ENCODE measurements around the gene NTN1. TPM values are rescaled to one million over a fixed set of nuclear protein-coding genes. Genes with fewer than 3 reads are reported as not detected.

NTN1 gene
- total and polyA plus RNA-seq, 12 donors: 0.12 to 0.84 (median 0.28) TPM

- no peak for DNase-seq
- Histone ChIP-seq H3K36me3 (replicated peaks in 1 of 2) (no peaks in the 10 kb centered on the region), H3K4me1 (replicated peaks in 1 of 2) (no peaks in the 10 kb centered on the region), H3K27ac (no peak overlapping the region), H3K4me3 (no peak overlapping the region), H3K27me3 (no peaks in the 10 kb centered on the region), H3K9me3 (replicated peaks in 1 of 3) (no peaks in the 10 kb centered on the region)
- intact Hi-C loops (cut with DNase I): no loop called here
- TF ChIP-seq POLR2A (IDR thresholded peaks at IDR 0.05) (no peak), CTCF (IDR thresholded peaks at IDR 0.05) (no peak)
- WGBS, 4 donors: 70 to 84% (median 80%) methylated on average over 4 to 9 of the region's 9 CpGs
Observed at GRCh38 chr17:9090641-9091096, 69.4 kb downstream of the NTN1 start.

GRCh38 chr17:9094193-9094592, 72.9 kb downstream of the NTN1 start:
- Histone ChIP-seq H3K4me1 (replicated peaks in 1 of 2) (no peaks in the 10 kb centered on the region), H3K27ac (no peak overlapping the region), H3K27me3 (no peaks in the 10 kb centered on the region), H3K4me3 (no peak overlapping the region), H3K9me3 (replicated peaks in 1 of 3) (no peaks in the 10 kb centered on the region), H3K36me3 (replicated peaks in 1 of 2) (no peaks in the 10 kb centered on the region)
- no peak for DNase-seq
- 75 to 85% (median 77%) methylated on average over 1 of the region's 1 CpG for WGBS, 4 donors
- intact Hi-C loops (cut with DNase I): no loop called here
- TF ChIP-seq POLR2A (IDR thresholded peaks at IDR 0.05) (no peak), CTCF (IDR thresholded peaks at IDR 0.05) (no peak)

GRCh38 chr17:9095390-9095789, 74.1 kb downstream of the NTN1 start:
- no peaks in the 10 kb centered on the region for H3K27me3 ChIP-seq
- H3K36me3 ChIP-seq (replicated peaks in 1 of 2): no peaks in the 10 kb centered on the region
- H3K4me3 ChIP-seq: no peak overlapping the region
- TF ChIP-seq CTCF (IDR thresholded peaks at IDR 0.05): no peak
- TF ChIP-seq POLR2A (IDR thresholded peaks at IDR 0.05): no peak
- no peaks in the 10 kb centered on the region for H3K9me3 ChIP-seq (replicated peaks in 1 of 3)
- DNase-seq: no peak
- 70 to 82% (median 78%) methylated on average over 2 of the region's 2 CpGs for WGBS, 4 donors
- intact Hi-C loops (cut with DNase I): no loop called here
- H3K27ac ChIP-seq: no peak overlapping the region
- no peaks in the 10 kb centered on the region for H3K4me1 ChIP-seq (replicated peaks in 1 of 2)

GRCh38 chr17:9098242-9098825, 77.0 kb downstream of the NTN1 start:
- no peaks in the 10 kb centered on the region for H3K4me1 ChIP-seq (replicated peaks in 1 of 2)
- intact Hi-C loops (cut with DNase I): no loop called here

More at GRCh38 chr17:9098242-9098825, 77.0 kb downstream of the NTN1 start:
- Histone ChIP-seq H3K27ac (no peak overlapping the region), H3K27me3 (no peaks in the 10 kb centered on the region), H3K9me3 (replicated peaks in 1 of 3) (no peaks in the 10 kb centered on the region), H3K36me3 (replicated peaks in 1 of 2) (no peaks in the 10 kb centered on the region), H3K4me3 (no peak overlapping the region)
- TF ChIP-seq POLR2A (IDR thresholded peaks at IDR 0.05) (no peak), CTCF (IDR thresholded peaks at IDR 0.05) (no peak)
- 68 to 77% (median 71%) methylated on average over 4 to 6 of the region's 6 CpGs for WGBS, 4 donors
- no peak for DNase-seq

Data from adrenal gland (tissue), 12 donors.